ENCODE measurements around the gene ITGA11.
A peak's percentile ranks its signal among the peaks of the same experiment; 100 is the strongest.

ITGA11 gene

DNA sequence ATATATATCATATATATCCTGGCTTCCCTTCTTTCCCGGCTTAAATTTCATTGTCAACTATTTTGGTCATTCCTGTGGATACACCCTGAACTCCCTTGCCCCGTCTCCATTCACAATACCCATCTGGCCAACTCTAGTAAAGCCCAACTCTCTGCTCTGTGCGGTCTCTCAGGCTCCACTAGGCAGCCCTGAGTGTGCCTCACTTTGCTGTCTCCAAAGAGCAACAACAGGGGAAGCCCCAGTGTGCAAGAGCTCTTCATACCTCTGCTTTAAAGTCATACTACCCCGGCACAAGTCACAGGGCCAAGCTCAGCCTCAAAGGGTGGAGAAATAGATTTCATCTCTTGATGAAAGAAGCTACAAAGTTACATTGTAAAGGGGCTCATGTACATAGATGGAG lies 173.3 kb downstream of the ITGA11 start:
- Histone ChIP-seq H3K9me3 (no peaks in the 10 kb centered on the region), H3K36me3 (replicated peaks) (no peaks in the 10 kb centered on the region), H3K4me3 (no peak overlapping the region), H3K27me3 (ENCODE audit: low read depth) (peaks cover 45% of the 10 kb centered on the region), H3K4me1 (peaks cover 14% of the 10 kb centered on the region)
- DNase-seq (ENCODE audit: low spot score in 2 of 2), result no peak
- in situ Hi-C loops (cut with MboI; ENCODE audit: low sequenced_read_pairs), result no loop called here

DNA sequence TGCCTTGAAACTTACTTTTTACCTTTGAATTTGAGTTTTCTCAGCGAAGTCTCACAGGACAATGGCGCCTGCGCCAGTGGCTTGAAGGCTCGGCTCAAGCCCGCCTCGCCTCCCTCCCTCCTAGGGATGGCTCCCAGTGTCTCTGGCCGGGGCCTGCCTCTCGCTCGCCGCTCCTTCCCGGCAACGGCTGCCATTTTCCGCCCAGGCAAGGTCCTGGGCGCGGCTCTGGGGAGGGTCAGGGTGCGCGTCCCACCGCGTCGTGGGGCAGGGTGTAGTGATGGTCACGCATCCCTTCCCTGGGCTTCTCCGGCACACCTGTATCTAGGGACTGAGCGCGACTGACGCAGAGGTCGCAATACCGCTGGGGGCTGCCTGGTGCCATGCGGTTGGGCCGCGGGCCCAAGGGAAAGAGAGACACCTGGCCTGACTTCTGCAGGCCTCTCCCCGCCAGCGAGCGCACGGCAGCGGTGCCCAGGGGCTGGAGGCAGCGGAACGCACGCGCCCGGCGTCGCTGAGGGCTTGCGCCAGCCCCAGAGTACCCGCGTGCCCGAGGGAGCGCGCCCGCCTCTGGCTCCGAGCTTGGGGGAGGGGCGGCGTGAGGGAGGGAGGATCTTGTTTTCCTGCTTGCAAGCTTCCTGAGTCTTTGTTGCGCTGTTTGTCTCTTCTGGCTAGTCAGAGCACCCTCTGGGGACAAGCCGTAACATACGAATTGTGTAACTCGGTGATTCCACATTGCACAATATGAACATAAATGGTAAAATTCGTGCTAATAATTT lies 175.1 kb downstream of the ITGA11 start:
- Histone ChIP-seq H3K36me3 (replicated peaks) (no peaks in the 10 kb centered on the region), H3K4me3 (no peak overlapping the region), H3K4me1 (no peaks in the 10 kb centered on the region), H3K9me3 (no peaks in the 10 kb centered on the region), H3K27me3 (ENCODE audit: low read depth) (peaks cover 49% of the 10 kb centered on the region)
- in situ Hi-C loops (cut with MboI; ENCODE audit: low sequenced_read_pairs), result no loop called here
- no peak for DNase-seq (ENCODE audit: low spot score in 2 of 2)

DNA sequence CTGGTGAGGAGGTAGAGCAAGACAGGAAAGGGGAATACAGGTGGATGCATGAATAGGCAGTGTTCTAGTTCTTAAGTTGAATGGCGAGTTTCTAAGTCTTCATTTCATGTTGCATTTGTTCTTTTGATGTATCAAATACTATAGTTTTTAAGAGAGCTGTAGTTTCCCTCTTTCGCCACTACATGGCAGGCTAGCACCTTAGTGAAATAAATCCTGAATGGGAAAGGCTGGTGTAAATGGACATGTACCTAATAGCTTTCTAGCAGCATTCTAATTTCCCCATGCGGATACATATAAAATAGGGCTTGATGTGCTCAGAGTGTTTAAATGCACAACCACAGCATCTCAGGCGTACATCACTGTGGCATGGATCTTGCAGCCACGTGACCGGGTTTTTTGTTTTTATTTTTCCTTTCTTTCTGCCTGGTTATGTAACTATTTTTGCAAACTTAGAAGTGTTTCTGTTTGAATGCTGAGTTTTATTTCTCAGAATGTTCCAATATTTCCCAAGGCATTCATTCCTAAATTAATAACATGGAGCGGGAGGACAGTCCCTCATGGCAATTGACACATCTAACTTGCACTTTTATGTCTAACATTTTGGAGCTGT lies 178.9 kb downstream of the ITGA11 start:
- in situ Hi-C loops (cut with MboI; ENCODE audit: low sequenced_read_pairs), result no loop called here
- peak; percentile 79 to 98 for DNase-seq (ENCODE audit: low spot score in 2 of 2)
- no peak overlapping the region for H3K4me3 ChIP-seq
- no peaks in the 10 kb centered on the region for H3K36me3 ChIP-seq (replicated peaks)
- no peaks in the 10 kb centered on the region for H3K9me3 ChIP-seq
- H3K27me3 ChIP-seq (ENCODE audit: low read depth), result peaks cover 40% of the 10 kb centered on the region
- H3K4me1 ChIP-seq, result no peaks in the 10 kb centered on the region

DNA sequence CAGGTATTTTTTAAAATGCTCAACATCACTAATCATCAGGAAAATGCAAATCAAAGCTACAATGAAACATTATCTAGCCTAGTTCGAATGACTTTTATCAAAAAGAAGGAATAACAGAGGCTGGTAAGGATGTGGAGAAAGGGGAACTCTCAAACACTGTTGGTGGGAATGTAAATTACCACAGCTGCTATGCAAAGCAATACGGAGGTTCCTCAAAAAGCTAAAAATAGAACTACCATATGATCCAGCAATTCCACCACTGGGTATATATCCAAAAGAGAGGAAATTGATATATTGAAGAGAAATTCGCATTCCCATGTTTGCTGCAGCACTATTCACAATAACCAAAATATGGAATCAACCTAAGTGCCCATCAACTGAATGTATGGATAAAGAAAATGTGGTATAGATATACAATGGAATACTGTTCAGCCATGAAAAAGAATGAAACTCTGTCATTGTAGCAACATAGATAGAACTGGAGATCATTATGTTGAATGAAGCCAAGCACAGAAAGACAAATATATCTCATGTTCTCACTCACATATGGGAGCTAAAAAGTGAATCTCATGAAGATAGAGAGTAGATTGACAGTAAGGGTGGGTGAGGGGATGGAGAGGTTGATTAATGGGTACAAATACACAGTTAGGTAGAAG lies 182.8 kb downstream of the ITGA11 start:
- Histone ChIP-seq H3K4me1 (no peaks in the 10 kb centered on the region), H3K4me3 (no peak overlapping the region), H3K27me3 (ENCODE audit: low read depth) (peaks cover 17% of the 10 kb centered on the region), H3K36me3 (replicated peaks) (no peaks in the 10 kb centered on the region), H3K9me3 (peaks cover 2% of the 10 kb centered on the region; the same call in 1 of the 2 replicates)
- DNase-seq (ENCODE audit: low spot score in 2 of 2), result no peak
- in situ Hi-C loops (cut with MboI; ENCODE audit: low sequenced_read_pairs), result no loop called here

Measured in HAP-1 (cell line).